GM13976 (cell line): ENCODE measurements around the gene HMGB2.

Experiments used
- DNase-seq: peaks from one replicate; pipeline ENCODE4 v3.0.0; 2012; ENCODE audit warnings: low spot score
- CTCF ChIP-seq: IDR thresholded peaks from 2 replicates; pipeline ENCODE4 v1.5.1; 2012; ENCODE audit warnings: borderline replicate concordance, mild to moderate bottlenecking; ENCODE audit not compliant: insufficient read depth; ENCODE audit errors: extremely low read depth, missing control alignments, control extremely low read depth
- in situ Hi-C: fragments of 300-500 bp; cut with MboI; formaldehyde crosslinking; loops from one replicate; pipeline ENCODE4 v1.12.0; 2022; ENCODE audit warnings: low sequenced_read_pairs, mixed read lengths, inconsistent platforms; ENCODE audit not compliant: unreplicated experiment

Gene HMGB2

DNA sequence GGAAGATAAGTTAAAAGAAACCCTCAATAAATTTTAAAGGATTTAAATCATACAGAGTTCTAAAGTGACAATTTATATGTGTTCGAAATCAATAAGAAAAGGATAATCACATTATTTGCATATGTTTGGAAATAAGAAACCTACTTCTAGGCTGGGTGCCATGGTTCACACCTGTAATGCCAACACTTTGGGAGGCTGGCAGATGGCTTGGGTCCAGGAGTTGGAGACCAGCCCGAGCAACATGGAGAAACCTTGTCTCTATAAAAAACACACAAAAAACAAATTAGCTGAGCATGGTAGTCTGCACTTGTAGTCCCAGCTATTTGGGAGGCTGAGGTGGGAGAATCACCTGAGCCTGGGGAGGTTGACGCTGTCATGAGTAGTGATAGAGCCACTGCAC lies 28.5 kb upstream of the HMGB2 start:
- DNase-seq, result no peak
- in situ Hi-C loops, result no loop called here
- TF ChIP-seq CTCF, result no peak

DNA sequence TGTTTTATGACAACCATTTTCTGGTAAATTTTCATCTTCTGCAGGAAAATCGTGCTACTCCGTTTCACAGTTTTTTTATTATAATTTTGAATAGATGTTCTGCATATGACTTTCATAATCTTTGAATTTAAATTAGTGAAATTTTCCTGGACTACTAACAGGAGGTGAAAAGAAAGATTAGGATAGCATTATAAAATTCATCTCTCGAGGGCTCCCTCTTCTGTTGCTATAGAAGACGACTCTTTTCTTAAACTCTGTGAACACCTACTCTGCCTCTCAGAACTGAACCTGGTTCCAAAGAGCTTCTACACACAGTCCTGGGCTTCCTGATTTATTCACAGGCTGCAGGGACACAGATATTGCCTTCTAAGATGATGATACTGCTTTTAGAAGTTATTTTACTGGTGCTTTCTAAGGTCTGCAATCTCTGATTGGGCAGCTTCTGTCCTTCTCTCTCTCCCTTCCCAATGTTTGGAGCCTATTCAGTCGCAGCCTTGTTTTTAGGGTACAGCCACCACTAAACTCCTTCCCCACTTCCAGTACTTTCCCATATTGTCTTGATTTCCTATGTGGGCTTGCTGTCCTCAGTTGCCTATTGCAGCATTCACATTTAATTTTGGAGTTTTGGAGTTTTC lies 26.5 kb upstream of the HMGB2 start:
- in situ Hi-C loops, result no loop called here
- no peak for DNase-seq
- no peak for TF ChIP-seq CTCF

DNA sequence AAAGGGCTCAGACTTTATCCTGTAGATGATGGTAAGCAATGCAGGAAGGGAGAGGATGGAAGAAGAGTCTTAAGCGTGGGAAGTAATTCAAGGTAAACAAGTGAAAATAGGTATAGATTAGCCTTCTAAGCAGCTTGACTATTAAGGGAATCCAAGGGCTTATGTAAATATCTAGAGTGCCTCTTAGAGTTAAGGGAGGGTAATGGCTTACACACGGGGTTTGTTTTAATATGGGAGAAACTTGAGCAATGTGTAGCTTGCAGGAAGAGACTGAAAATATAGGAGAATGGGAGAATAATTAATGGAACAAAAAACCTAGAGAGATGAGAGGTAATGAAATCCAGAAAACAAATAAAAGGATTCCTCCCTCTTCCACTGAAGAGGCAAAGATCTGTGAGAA lies 23.8 kb upstream of the HMGB2 start:
- in situ Hi-C loops, result no loop called here
- no peak for TF ChIP-seq CTCF
- no peak for DNase-seq

GRCh38 chr4:173347467-173347866 lies 13.3 kb upstream of the HMGB2 start:
- DNase-seq, result no peak
- in situ Hi-C loops, result no loop called here
- TF ChIP-seq CTCF, result no peak

GRCh38 chr4:173346074-173346473 lies 11.9 kb upstream of the HMGB2 start:
- in situ Hi-C loops, result no loop called here
- no peak for DNase-seq
- no peak for TF ChIP-seq CTCF

DNA sequence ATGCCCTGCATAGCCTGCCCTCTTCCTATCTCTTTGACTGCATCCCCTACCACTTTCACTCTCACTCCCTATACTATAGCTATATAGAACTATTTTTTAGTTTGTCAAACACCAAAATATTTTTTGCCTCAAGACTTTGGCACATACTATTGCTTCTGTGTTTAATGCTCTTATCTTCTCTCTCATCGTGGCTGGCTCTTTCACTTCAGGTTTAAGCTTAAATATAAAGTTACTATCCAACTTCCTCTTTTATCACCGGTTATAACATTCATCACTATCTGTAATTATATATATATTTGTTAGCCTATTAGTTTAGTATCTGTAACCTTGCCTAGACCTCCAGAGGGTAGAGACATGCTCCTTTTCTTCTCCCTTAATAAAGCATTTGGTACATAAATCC lies 11.5 kb upstream of the HMGB2 start:
- in situ Hi-C loops, result no loop called here
- no peak for DNase-seq
- TF ChIP-seq CTCF, result no peak
